COLO668 (cell line): ENCODE measurements around the gene CD1B.
"Not testable (repeated sequence)": the region's sequence is repeated elsewhere in the genome, so short reads cannot be mapped to it uniquely, and the experiment has no call there.

Experiments used
- DNase-seq: peaks from one replicate; lab custom pipeline; 2025; ENCODE audit not compliant: unreplicated experiment; lab: John Stamatoyannopoulos, UW

CD1B gene

DNA sequence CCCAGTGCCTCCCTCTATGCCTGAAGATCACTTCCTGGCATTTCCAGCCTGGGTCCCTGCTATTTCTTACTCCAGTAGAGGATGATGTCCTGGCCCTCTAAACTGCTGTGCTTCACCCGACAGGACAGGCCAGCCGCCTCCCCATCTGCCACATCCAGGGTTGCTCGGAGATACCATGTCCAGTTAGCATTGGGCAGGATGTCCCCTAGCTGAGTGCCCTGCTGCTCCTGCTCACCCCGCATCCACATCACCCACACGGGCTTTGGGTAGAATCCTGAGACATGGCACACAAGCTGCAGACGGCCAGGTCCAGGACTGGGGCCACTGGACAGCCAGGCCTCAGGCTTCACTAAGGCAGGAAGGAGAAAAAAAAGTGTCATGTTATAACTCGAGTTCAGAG lies 2.0 kb downstream of the CD1B start:
- no peak for DNase-seq

DNA sequence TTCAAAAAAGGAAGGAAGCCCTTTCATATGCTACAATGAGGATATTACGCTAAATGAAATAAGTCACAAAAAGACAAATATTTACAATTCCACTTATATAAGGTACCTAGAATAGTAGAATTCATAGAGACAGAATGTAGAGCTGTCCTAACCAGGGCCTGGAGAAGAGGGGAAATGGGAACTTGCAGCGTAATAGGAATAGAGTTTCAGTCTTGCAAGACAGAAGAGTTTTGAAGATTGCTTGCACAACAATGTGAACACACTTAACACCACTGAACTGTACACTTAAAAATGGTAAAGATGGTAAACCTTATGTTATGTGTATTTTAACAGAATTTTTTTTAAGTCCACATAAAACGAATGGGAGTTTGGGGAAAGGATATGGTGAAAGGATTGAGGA lies 2.9 kb downstream of the CD1B start:
- no peak for DNase-seq

DNA sequence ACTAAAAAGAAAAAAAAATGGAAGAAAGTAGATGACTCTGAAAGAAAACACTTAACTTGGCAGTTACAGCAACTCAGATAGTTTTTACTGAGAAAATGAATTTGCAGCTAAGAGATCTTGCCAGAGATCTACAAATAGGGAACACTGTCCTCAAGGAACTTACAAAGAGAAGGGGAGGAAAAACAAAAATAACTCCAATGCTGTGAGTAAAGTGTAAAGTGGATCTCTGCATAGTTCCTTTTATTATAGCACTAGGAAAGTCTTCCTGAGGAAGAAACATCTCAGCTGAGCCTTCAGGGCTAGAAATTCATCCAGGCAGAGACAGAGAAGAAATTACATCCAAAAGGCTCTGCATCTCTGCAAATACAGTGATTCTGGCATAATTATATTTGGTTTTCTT lies 3.9 kb downstream of the CD1B start:
- no peak for DNase-seq

DNA sequence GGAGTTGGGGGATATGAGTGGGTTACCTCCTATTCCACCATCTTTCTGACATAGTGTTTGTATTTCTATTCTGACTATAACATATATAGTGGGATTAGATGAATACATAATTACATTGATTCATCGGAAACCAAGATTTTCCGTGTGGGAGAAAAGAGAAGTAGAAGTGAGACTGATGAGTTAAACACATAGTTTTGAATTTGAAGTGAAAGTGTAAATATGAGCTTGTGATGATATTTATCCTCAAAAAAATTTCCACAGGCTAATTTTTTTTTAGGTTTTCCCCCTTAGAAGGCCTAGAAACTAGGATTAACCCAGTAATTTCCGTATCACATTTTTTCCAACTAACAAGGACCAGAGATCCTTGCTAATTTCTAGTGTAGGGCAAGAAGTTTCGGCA lies 6.9 kb downstream of the CD1B start:
- no peak for DNase-seq

DNA sequence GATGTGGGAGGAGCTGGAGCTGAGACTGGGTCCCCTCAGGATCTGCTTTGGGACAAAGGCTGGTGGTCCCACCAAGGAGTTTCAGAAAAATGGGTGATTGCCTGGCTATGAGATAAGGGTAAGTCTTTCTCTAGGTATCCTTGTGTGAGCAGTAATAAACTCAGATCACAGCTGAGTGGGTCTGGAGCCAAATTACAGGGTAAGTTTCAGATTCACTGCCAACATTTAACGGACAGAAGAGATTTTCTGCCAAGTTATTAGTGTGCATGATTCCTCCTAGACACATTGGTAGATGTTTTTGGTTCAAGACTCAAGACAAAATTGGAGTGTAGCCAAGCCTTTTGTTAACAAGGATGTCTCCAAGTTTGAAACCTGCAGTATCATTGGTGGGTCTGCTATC lies 7.5 kb downstream of the CD1B start:
- DNase-seq, result no peak

DNA sequence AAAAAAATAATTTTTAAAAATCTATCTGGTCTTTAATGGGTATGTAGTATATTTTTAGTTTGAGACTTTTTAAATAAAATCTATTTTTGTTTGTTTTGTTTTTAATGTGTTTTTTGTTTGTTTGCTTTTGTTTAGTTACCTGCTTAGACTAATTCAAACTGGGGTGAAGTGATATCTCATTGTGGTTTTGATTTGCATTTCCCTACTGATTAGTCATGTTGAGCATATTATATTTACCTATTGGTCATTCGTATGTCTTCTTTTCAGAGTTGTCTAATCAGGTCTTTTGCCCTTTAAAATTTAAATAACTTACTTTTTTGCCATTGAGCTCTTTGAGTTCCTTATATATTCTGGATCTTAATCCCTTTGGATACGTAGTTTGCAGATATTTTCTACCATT lies 20.3 kb downstream of the CD1B start:
- no peak for DNase-seq

DNA sequence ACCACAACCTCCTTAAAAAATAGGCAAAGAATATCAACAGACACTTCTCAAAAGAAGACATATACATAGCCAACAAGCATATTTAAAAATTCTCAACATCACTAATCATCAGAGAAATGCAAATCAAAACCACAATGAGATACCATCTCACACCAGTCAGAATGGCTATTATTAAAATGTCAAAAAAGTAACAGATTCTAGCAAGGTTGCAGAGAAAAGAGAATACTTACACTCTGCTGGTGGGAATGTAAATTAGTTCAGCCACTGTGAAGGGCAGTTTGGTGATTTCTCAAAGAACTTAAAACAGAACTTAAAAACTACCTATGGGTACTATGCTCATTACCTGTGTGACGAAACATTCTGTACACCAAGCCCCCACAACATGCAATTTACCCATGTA lies 20.7 kb downstream of the CD1B start:
- DNase-seq, result no peak

DNA sequence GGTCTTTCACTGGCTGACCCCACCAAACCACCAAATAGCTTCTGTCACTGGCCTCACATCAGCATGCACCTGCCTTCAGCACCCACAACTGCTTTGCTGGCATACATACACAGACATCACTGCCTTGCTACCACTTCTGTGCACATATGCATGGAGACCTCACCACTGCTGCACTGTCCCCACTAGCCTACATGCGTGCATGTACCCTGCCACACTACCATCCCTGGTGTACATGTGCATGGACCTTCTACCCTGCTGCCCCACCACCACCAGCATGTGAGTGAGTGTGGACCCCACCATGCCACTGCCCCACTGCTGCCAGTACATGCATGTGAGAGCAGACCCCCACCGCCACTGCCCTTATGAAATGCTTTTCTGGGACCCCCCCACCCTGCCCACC lies 35.5 kb downstream of the CD1B start:
- DNase-seq, result no peak

DNA sequence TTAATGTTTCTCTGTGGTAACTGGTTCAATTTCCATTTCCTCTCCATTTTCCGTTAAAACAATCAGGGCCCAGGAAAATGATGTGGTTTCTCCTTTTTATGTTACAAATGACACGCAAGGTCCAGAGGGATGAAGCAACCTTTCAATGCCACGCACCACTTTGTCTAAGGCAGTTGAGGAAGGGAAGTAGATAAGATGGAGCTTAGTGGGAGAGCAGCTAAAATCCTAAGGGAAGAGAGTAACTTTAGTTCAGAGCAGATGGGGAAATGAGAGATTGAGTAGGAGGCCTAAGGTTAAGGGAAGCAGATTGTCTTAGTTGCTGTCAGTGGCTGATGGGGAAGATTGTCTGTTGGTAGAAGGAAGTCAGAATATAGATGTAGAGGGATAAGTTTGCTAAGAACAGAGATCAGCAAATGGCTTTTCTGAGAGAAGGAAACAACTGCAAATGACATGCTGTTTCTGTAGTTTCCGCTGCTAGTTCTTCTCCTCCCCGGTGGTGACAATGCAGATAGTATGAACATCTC lies 40.9 kb downstream of the CD1B start:
- no peak for DNase-seq

DNA sequence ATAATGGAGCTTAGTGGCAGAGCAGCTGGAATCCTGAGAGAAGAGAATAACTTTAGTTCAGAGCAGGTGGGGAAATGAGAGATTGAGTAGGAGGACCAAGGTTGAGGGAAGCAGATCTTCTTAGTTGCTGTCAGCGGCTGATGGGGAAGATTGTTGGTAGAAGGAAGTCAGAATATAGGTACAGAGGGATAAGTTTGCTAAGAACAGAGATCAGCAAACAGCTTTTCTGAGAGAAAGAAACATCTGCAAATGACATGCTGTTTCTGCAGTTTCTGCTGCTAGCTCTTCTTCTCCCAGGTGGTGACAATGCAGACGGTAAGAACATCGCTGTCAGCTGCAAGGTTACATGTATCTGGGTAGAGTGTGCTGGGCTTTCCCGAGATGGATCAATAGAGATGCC lies 41.5 kb downstream of the CD1B start, which contains the start of gene CD1C:
Gene CD1C (plus strand): TSS at position 113 of the 400 bp plus-strand sequence. CDS start 142 bp downstream, at position 255.
- DNase-seq, result no peak

DNA sequence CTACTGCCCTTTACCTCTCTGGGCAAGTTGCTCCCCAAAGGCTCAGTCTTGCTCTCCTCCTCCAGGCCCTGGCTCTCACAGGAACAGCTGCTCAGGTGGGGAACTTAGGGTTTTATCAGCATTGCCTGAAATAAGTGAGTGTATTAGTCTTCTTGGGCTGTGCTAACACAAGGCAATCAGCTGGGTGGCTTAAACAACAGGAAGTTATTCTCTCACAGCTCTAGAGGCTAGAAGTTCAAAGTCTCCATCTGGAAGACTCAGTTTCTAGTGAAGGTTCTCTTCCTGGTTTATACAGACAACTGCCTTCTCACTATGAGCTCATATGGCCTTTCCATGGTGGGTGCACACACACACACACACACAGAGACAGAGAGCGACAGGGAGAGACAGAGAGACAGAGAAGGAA lies 44.4 kb downstream of the CD1B start:
- DNase-seq, result no peak

DNA sequence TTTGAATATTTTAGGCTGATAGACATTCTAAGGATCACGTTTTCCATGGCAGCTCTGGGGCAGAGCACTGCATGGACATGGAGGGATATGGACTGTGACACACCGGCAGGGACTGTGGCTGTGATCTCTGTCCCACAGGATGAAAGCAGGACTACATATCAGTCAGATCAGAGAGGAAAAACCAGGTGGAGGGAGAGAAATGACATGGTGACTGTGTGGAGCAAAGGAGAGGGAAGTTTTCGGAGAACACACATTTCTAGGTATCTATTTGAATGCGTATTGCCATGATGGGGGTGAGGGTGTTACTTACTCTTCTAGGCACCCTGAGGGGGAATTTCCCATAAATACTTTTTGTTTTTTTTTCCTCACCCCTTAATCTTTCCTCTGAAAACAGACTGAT lies 44.8 kb downstream of the CD1B start:
- DNase-seq, result no peak

DNA sequence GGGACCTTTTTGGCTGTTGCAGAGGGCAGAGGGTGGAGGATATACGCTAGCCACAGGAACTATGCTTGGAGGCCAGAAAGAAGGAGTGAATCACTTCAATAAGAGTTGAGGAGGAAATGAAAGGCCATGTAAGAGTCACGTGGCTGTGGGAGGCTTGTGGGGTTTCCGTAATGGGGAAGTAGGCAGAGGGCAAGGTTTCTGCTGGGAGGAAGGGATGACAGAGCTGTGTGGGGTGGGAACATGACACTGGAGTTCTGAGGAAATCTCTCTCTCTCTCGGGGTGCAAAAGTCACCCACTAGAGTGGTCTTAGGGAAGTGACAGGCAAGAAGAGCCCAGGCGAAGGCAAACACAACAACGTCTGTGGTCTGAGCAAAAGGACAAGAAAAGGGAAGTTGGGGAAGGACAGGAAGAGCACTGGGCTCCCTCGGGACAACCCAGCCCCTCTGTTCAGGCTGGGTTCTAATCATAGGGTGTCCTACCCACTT lies 45.5 kb downstream of the CD1B start:
- DNase-seq, result no peak

DNA sequence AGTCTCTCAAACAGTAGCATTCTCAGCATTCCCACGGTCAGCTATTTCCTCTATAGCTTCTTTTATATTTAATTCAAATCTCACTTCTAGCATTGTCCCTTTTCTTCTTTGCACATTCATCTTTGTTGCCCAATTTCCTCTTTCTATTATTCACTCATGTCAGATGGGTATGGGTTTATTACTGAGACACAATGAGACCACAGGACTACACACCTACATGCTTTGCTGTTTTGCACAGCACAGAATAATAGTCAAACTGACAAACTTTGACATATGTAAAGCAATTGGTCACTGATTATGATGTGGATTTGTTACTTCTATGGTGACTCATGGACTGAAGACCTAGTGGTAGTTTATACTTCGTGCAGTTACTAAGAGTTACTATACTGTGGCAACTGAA lies 47.4 kb downstream of the CD1B start:
- DNase-seq, result no peak

DNA sequence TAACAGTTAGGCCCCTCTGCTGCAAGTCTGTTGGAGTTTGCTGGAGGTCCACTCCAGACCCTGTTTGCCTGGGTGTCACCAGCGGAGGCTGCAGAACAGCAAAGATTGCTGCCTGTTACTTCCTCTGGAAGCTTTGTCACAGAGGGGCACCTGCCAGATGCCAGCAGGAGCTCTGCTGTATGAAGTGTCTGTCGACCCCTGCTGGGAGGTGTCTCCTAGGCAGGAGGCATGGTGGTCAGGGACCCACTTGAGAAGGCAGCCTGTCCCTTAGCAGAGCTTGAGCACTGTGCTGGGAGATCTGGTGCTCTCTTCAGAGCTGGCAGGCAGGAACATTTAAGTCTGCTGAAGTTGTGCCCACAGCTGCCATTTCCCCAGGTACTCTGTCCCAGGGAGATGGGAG lies 48.9 kb downstream of the CD1B start:
- DNase-seq, result not testable (repeated sequence)
